Astrocyte (in vitro differentiated cells and primary cell): Measurements from ENCODE around the gene PRRT2.

Source experiments
- EZH2 ChIP-seq: IDR thresholded peaks from 2 replicates; pipeline ENCODE4 v1.6.1; 2012; ENCODE audit warnings: mild to moderate bottlenecking, low read length, inconsistent platforms; ENCODE audit not compliant: insufficient read depth
- TF ChIP-seq, protein P1 (sequence below): IDR thresholded peaks from 2 replicates; pipeline ENCODE4 v1.5.1; 2011; ENCODE audit warnings: low read depth, mild to moderate bottlenecking, inconsistent platforms, low read length, moderate library complexity; ENCODE audit not compliant: insufficient read depth

DNA sequence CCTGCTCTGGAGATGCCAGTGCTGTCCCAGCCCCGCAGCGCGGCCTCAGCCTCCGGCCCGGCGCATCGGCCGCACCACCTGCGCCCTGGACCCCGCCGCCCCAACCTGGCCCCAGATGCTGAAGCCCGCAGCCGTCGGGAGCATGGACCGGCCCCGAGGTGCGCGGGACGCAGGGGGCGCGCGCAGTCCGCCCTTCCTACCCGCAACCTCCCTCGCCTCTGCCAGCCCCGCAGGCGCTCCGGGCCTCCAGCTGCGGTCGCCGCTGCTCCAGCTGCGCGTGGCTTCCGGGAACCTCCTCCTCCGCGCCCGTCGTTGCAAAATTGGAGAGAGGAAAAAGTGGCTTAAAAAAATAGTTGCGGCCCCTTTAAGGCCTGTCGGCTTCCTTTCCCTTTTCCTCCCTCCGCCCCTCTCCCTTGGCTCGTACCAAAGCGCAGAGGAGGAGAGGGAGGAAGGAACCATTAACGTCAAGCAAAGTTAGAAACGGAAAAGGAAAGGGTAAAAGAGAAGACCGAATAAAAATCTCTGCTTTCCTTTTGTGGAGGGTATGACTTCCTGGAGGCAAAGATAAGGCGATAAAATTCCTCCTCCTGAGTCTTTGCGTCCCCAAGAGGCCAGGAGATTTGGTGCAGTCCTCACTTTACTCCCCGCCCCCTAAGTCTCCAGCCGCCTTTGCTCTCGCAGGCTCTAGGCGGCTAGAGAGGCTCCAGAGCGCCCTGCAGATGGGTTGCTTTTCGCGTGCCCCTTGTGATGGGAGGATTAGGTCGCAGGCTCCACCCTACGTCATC, 51.1 kb downstream of the PRRT2 start, which contains the start of gene CDIPT:
- no peak for TF ChIP-seq EZH2
- TF ChIP-seq, protein P1, sequence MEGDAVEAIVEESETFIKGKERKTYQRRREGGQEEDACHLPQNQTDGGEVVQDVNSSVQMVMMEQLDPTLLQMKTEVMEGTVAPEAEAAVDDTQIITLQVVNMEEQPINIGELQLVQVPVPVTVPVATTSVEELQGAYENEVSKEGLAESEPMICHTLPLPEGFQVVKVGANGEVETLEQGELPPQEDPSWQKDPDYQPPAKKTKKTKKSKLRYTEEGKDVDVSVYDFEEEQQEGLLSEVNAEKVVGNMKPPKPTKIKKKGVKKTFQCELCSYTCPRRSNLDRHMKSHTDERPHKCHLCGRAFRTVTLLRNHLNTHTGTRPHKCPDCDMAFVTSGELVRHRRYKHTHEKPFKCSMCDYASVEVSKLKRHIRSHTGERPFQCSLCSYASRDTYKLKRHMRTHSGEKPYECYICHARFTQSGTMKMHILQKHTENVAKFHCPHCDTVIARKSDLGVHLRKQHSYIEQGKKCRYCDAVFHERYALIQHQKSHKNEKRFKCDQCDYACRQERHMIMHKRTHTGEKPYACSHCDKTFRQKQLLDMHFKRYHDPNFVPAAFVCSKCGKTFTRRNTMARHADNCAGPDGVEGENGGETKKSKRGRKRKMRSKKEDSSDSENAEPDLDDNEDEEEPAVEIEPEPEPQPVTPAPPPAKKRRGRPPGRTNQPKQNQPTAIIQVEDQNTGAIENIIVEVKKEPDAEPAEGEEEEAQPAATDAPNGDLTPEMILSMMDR: peak; percentile 57
